H1 (cell line): ENCODE measurements around the gene IARS2. TPM values are rescaled to one million over a fixed set of nuclear protein-coding genes. Genes with fewer than 3 reads are reported as not detected.

Source experiments
- CTCF ChIA-PET: fragments of 300-600 bp; sonication (Branson Sonifier 250); formaldehyde crosslinking; loops from one replicate; lab custom pipeline; 2021; ENCODE audit not compliant: partially characterized antibody; lab: Charles Lee
- POLR2A ChIA-PET: fragments of 300-600 bp; sonication (Branson Sonifier 250); formaldehyde crosslinking; loops from one replicate; lab custom pipeline; 2021; ENCODE audit warnings: inconsistent platforms; ENCODE audit not compliant: partially characterized antibody; lab: Charles Lee
- DNase-seq, 2 experiments: peaks; one replicate each; pipeline versions ENCODE4 v3.0.0 to v3.0.0-alpha.2; 2010 to 2022; ENCODE audit warnings: low spot score in 2 of 2, low read depth in 1 of 2, mixed read lengths in 1 of 2
- FAIRE-seq: peaks from 2 replicates; lab custom pipeline; 2011; peaks lifted over from hg19 to GRCh38; lab: Jason Lieb, UNC
- H2AFZ ChIP-seq: 2 replicates; pipeline ENCODE4 v1.8.1; 2012; ENCODE audit warnings: low read length, inconsistent platforms
- H2AK5ac ChIP-seq: 2 replicates; pipeline ENCODE4 v1.6.1; 2013; ENCODE audit warnings: low read depth, low read length
- H2BK120ac ChIP-seq: replicated peaks from 2 replicates; pipeline ENCODE3; 2013; ENCODE audit warnings: low read depth, low read length, inconsistent platforms
- H2BK12ac ChIP-seq: 2 replicates; pipeline ENCODE4 v1.6.1; 2013; ENCODE audit warnings: low read depth, low read length
- H2BK15ac ChIP-seq: 2 replicates; pipeline ENCODE4 v1.6.1; 2013; ENCODE audit warnings: low read length
- H2BK20ac ChIP-seq: 2 replicates; pipeline ENCODE4 v1.6.1; 2013; ENCODE audit warnings: low read length
- H2BK5ac ChIP-seq: 2 replicates; pipeline ENCODE4 v1.6.1; 2013; ENCODE audit warnings: low read depth, low read length
- H3K14ac ChIP-seq: 2 replicates; pipeline ENCODE4 v1.6.1; 2013; ENCODE audit warnings: inconsistent platforms; ENCODE audit not compliant: insufficient read length
- H3K18ac ChIP-seq: 2 replicates; pipeline ENCODE4 v1.6.1; 2013; ENCODE audit warnings: low read length; ENCODE audit errors: extremely low read depth
- H3K23ac ChIP-seq: 2 replicates; pipeline ENCODE4 v1.6.1; 2013; ENCODE audit warnings: inconsistent platforms; ENCODE audit not compliant: insufficient read length
- H3K23me2 ChIP-seq: 2 replicates; pipeline ENCODE4 v1.6.1; 2013; ENCODE audit warnings: low read depth, low read length
- H3K27ac ChIP-seq: 2 replicates; pipeline ENCODE4 v1.6.1; 2011; ENCODE audit warnings: low read depth, low read length, inconsistent platforms
- H3K27me3 ChIP-seq, 4 experiments: replicated peaks in 1 of 4; 1 replicate in 1 of 4; 2 replicates in 3 of 4; pipeline versions ENCODE4 v1.6.1 to v1.8.1; 2011 to 2013; ENCODE audit warnings: low read length in 3 of 4, mild to moderate bottlenecking in 3 of 4, inconsistent platforms in 2 of 4, mixed read lengths in 2 of 4, moderate library complexity in 1 of 4; ENCODE audit not compliant: control insufficient read depth in 3 of 4, insufficient read depth in 3 of 4; ENCODE audit errors: extremely low read depth in 1 of 4
- H3K36me3 ChIP-seq, 4 experiments: 2 replicates each; pipeline versions ENCODE4 v1.6.1 to v1.8.1; 2011 to 2013; ENCODE audit warnings: mild to moderate bottlenecking in 4 of 4, low read length in 3 of 4, moderate library complexity in 2 of 4, control low read depth in 1 of 4, inconsistent platforms in 1 of 4; ENCODE audit not compliant: insufficient read depth in 4 of 4, control insufficient read depth in 2 of 4
- H3K4ac ChIP-seq: replicated peaks from 2 replicates; pipeline ENCODE3; 2013; ENCODE audit warnings: low read length, low read depth, mixed read lengths, inconsistent platforms; ENCODE audit not compliant: insufficient read length
- H3K4me1 ChIP-seq, 4 experiments: replicated peaks in 1 of 4; 1 replicate in 1 of 4; 2 replicates in 3 of 4; pipeline versions ENCODE4 v1.6.1 to v1.8.1; 2011 to 2013; ENCODE audit warnings: low read length in 3 of 4, inconsistent platforms in 2 of 4, mixed read lengths in 1 of 4; ENCODE audit not compliant: insufficient read depth in 4 of 4, control insufficient read depth in 3 of 4
- H3K4me2 ChIP-seq, 2 experiments: 2 replicates each; pipeline versions ENCODE4 v1.6.1 to v1.8.1; 2011 to 2013; ENCODE audit warnings: low read depth in 2 of 2, low read length in 2 of 2, control low read depth in 1 of 2, inconsistent platforms in 1 of 2, mild to moderate bottlenecking in 1 of 2; ENCODE audit not compliant: insufficient read depth in 1 of 2
- H3K4me3 ChIP-seq, 4 experiments: fragments of 200-600, 300-600 bp in 1 of 4; sonication (generic), shearing (Covaris generic), sonication (Bioruptor Twin) in 1 of 4; 2 replicates each; pipeline versions ENCODE4 v1.5.1 to v1.8.1; 2011 to 2016; ENCODE audit warnings: low read length in 4 of 4, low read depth in 3 of 4, control low read depth in 2 of 4, inconsistent platforms in 2 of 4, mild to moderate bottlenecking in 2 of 4, mixed read lengths in 1 of 4, moderate library complexity in 1 of 4; ENCODE audit not compliant: insufficient read depth in 2 of 4; ENCODE audit errors: extremely low read depth in 1 of 4
- H3K56ac ChIP-seq: replicated peaks from 2 replicates; pipeline ENCODE3; 2013; ENCODE audit warnings: low read depth, mild to moderate bottlenecking, mixed read lengths, low read length, inconsistent platforms; ENCODE audit not compliant: insufficient read length
- H3K79me1 ChIP-seq: 2 replicates; pipeline ENCODE4 v1.6.1; 2013; ENCODE audit warnings: low read depth, low read length, control low read depth
- H3K79me2 ChIP-seq, 2 experiments: 2 replicates each; pipeline versions ENCODE4 v1.6.1 to v1.8.1; 2012 to 2013; ENCODE audit warnings: low read length in 2 of 2, mild to moderate bottlenecking in 2 of 2, inconsistent platforms in 1 of 2; ENCODE audit not compliant: insufficient read depth in 2 of 2, control insufficient read depth in 1 of 2
- H3K9ac ChIP-seq, 4 experiments: replicated peaks in 1 of 4; 1 replicate in 1 of 4; 2 replicates in 3 of 4; pipeline versions ENCODE4 v1.6.1 to v1.8.1; 2011 to 2013; ENCODE audit warnings: low read depth in 3 of 4, low read length in 3 of 4, control low read depth in 2 of 4, mild to moderate bottlenecking in 2 of 4, moderate library complexity in 2 of 4, inconsistent platforms in 1 of 4; ENCODE audit errors: extremely low read depth in 1 of 4
- H3K9me3 ChIP-seq, 2 experiments: 2 replicates each; pipeline versions ENCODE4 v1.6.1 to v1.8.1; 2012 to 2013; ENCODE audit warnings: mild to moderate bottlenecking in 2 of 2, moderate library complexity in 2 of 2, control low read depth in 1 of 2, inconsistent platforms in 1 of 2, low read depth in 1 of 2, low read length in 1 of 2, mixed read lengths in 1 of 2; ENCODE audit not compliant: insufficient read depth in 2 of 2
- H4K20me1 ChIP-seq, 2 experiments: replicated peaks in 1 of 2; 2 replicates each; pipeline versions ENCODE3 to v1.8.1; 2011 to 2013; ENCODE audit warnings: inconsistent platforms in 2 of 2, low read length in 2 of 2, mild to moderate bottlenecking in 1 of 2; ENCODE audit not compliant: insufficient read depth in 2 of 2, control insufficient read depth in 1 of 2
- H4K5ac ChIP-seq: 2 replicates; pipeline ENCODE4 v1.6.1; 2013; ENCODE audit warnings: low read length, low read depth, mixed read lengths, inconsistent platforms; ENCODE audit not compliant: insufficient read length
- H4K8ac ChIP-seq: 2 replicates; pipeline ENCODE4 v1.8.0; 2013; ENCODE audit warnings: mild to moderate bottlenecking, moderate library complexity, low read length, inconsistent platforms; ENCODE audit not compliant: insufficient read depth; ENCODE audit errors: extremely low read depth
- H4K91ac ChIP-seq: replicated peaks from 2 replicates; pipeline ENCODE3; 2013; ENCODE audit warnings: low read length, mixed read lengths, inconsistent platforms; ENCODE audit not compliant: insufficient read length
- BCL11A ChIP-seq, 2 experiments: IDR thresholded peaks; one replicate each; pipeline ENCODE4 v1.6.1; 2011; ENCODE audit warnings: low read depth in 2 of 2, low read length in 2 of 2, mild to moderate bottlenecking in 2 of 2
- BRCA1 ChIP-seq: IDR thresholded peaks from 2 replicates; pipeline ENCODE4 v1.6.1; 2012; ENCODE audit warnings: low read depth, low read length, improper control_type of control experiment
- CBX5 ChIP-seq: fragments of 300-800, 300-1000 bp; sonication (generic); IDR thresholded peaks from 2 replicates; pipeline ENCODE4 v1.7.1; 2016; ENCODE audit warnings: antibody characterized with exemption, low read length, low read depth
- CREB1 ChIP-seq: IDR thresholded peaks from 2 replicates; pipeline ENCODE4 v1.6.1; 2012; ENCODE audit warnings: inconsistent platforms
- CTCF ChIP-seq, 3 experiments: IDR thresholded peaks; 1 replicate in 2 of 3; 2 replicates in 1 of 3; pipeline versions ENCODE4 v1.5.1 to v1.6.1; 2011; ENCODE audit warnings: low read length in 3 of 3, mild to moderate bottlenecking in 3 of 3, inconsistent platforms in 2 of 3, low read depth in 1 of 3, moderate library complexity in 1 of 3; ENCODE audit not compliant: insufficient read depth in 1 of 3; ENCODE audit errors: control extremely low read depth in 1 of 3
- EZH2 ChIP-seq: fragments of 200-600 bp; sonication (generic); IDR thresholded peaks from 2 replicates; pipeline ENCODE4 v1.7.1; 2012; ENCODE audit warnings: low read depth, mild to moderate bottlenecking, moderate library complexity, low read length, inconsistent platforms; ENCODE audit not compliant: severe bottlenecking
- GTF2F1 ChIP-seq: IDR thresholded peaks from 2 replicates; pipeline ENCODE4 v1.6.1; 2012; ENCODE audit warnings: low read depth, low read length, improper control_type of control experiment, borderline replicate concordance
- RNF2 ChIP-seq: fragments of 200-900, 300-1000 bp; sonication (generic); IDR thresholded peaks from 2 replicates; pipeline ENCODE4 v1.7.1; 2016; ENCODE audit warnings: borderline replicate concordance, low read depth, mild to moderate bottlenecking, antibody characterized with exemption, low read length; ENCODE audit not compliant: poor library complexity, severe bottlenecking; ENCODE audit errors: missing control alignments
- SP4 ChIP-seq: IDR thresholded peaks from 2 replicates; pipeline ENCODE4 v1.6.1; 2012; ENCODE audit warnings: low read length, inconsistent platforms
- WGBS, 2 experiments: shearing (Covaris generic) in 1 of 2; methylation state at CpG; one replicate each; pipeline versions ENCODE4 v1.1.6 to v1.1.7; 2013 to 2015; ENCODE audit warnings: low lambda C conversion rate in 2 of 2, mixed read lengths in 2 of 2, inconsistent platforms in 1 of 2, low coverage in 1 of 2, missing lambda C conversion rate in 1 of 2; ENCODE audit not compliant: insufficient replicate concordance in 2 of 2, insufficient coverage in 1 of 2, insufficient read length in 1 of 2; ENCODE audit errors: extremely low coverage in 1 of 2, missing lambda C conversion rate in 1 of 2; 5-methylcytosine and 5-hydroxymethylcytosine counted together
- polyA plus RNA-seq, 7 experiments: library from polyadenylated mRNA; depleted of rRNA in 3 of 7; stranded (reverse) in 5 of 7; unstranded in 2 of 7; fragments of >200 nt in 5 of 7; fragments of 200-250 nt in 2 of 7; gene quantifications; 1 replicate in 5 of 7; 2 replicates in 1 of 7; 4 replicates in 1 of 7; pipeline versions ENCODE4 v1.2.1 to v1.2.3, GENCODE V29; 2011 to 2013; ENCODE audit warnings: missing spikeins in 2 of 7, mixed read lengths in 2 of 7
- total RNA-seq: library from RNA; stranded (reverse); fragmentation: NEBNext Ultra II Directional; extraction: Animal tissue kit (Norgen Biotek cat#: 25700); gene quantifications from 2 replicates; pipeline ENCODE4 v1.2.1, GENCODE V29; 2021

The IARS2 gene
- total and polyA plus RNA-seq, 2 of the 8 experiments (the other 6 are each of a cell fraction or from before 2014, with no cell fraction given), result 15.0 to 69.8 TPM

- no peaks in the 10 kb centered on the region for H3K79me1 ChIP-seq
- H3K18ac ChIP-seq, result no peak overlapping the region
- H2AFZ ChIP-seq, result no peak overlapping the region
- no peak overlapping the region for H4K8ac ChIP-seq
- H3K4me2 ChIP-seq, result no peak overlapping the region
- no peak overlapping the region for H3K4ac ChIP-seq
- no peak overlapping the region for H3K27ac ChIP-seq
- H3K14ac ChIP-seq, result no peak overlapping the region
- no peak overlapping the region for H2BK20ac ChIP-seq
- no peaks in the 10 kb centered on the region for H3K4me1 ChIP-seq
- no peaks in the 10 kb centered on the region for H3K79me2 ChIP-seq
- H2BK5ac ChIP-seq, result no peak overlapping the region
- no peak overlapping the region for H3K56ac ChIP-seq
- H4K20me1 ChIP-seq, result peaks cover 0 to 2% of the 10 kb centered on the region in 2 experiments
- no peak overlapping the region for H2BK15ac ChIP-seq
- DNase-seq (no peak), FAIRE-seq (no peak)
- no peaks in the 10 kb centered on the region for H3K27me3 ChIP-seq
- CTCF ChIA-PET, result interaction anchor here (1.3 to 1.9 kb wide), 2 partner anchors 36 to 68 kb away, joined by 3 to 5 read pairs; no protein-coding TSS in a partner anchor
- no peak overlapping the region for H2AK5ac ChIP-seq
- 93% methylated on average over 4 of the region's 4 CpGs; no CpG with 5 or more reads in 1 of the 2 experiments for WGBS, 2 experiments
- POLR2A ChIA-PET, result interaction anchor here (1.1 kb wide), 1 partner anchor 12 kb away, joined by 3 read pairs; no protein-coding TSS in a partner anchor
- no peak overlapping the region for H3K9ac ChIP-seq
- H2BK12ac ChIP-seq, result no peak overlapping the region
- H3K9me3 ChIP-seq, result no peaks in the 10 kb centered on the region
- no peak overlapping the region for H2BK120ac ChIP-seq
- no peak overlapping the region for H4K5ac ChIP-seq
- peaks cover 0 to 4% (median 1%) of the 10 kb centered on the region in 4 experiments; a peak in 3 of 8 replicates for H3K36me3 ChIP-seq
- H3K23ac ChIP-seq, result no peak overlapping the region
- H3K4me3 ChIP-seq, result no peak overlapping the region
- no peaks in the 10 kb centered on the region for H3K23me2 ChIP-seq
- H4K91ac ChIP-seq, result no peak overlapping the region
- no peak for TF ChIP-seq BCL11A (IDR thresholded peaks at IDR 0.05; ENCODE audit: low read depth in 2 of 2, low read length in 2 of 2)
- TF ChIP-seq RNF2, result no peak
- TF ChIP-seq SP4, result no peak
- TF ChIP-seq CTCF (IDR thresholded peaks at IDR 0.05; ENCODE audit: control extremely low read depth in 1 of 3, insufficient read depth in 1 of 3, low read depth in 1 of 3, low read length in 3 of 3), result no peak
- no peak for TF ChIP-seq BRCA1
- no peak for TF ChIP-seq EZH2
- no peak for TF ChIP-seq CREB1
- TF ChIP-seq GTF2F1, result no peak
- TF ChIP-seq CBX5, result no peak
Measured at GRCh38 chr1:220076861-220077762, 16.8 kb upstream of the IARS2 start.
